GM18861 (cell line): ENCODE data around the gene KANK2.
"Not testable (repeated sequence)": the region's sequence is repeated elsewhere in the genome, so short reads cannot be mapped to it uniquely, and the experiment has no call there.

Source experiments
- ATAC-seq: cut with Tn5 transposase; IDR thresholded peaks from one replicate; pipeline ENCODE4 v1.9.1; 2021; ENCODE audit not compliant: unreplicated experiment

Gene KANK2

DNA sequence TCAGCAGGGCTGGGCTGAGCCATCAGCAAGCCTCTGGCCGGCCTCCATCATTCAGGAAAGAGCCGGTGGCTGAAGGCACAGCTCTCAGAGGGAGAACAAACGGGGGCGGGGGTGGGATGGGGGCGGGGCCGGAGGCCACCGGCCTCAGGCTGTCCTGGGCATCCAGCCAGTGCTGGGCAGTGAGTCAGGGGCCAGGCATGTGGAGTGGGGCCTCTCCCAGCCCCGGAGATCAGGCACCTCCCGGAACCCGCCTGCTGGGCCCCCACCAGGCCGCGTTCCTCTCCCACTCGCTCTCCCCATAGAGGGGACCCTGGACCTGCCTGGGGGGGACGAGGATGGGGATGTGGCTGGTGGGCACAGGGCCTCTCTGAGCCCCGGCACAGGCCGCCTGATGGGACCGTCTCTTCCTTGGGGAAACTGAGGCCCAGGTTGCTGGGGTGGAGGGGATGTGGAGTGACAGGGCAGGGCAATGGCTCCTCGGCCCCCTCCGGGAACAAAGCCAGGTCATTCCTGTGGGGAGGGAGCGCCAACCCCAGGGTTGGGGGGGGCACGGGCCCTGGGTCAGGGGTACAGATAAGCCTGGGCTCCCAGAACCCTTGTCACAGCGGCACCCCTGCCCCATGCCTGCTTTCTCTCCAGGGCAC, 54.7 kb downstream of the KANK2 start:
- no peak for ATAC-seq

DNA sequence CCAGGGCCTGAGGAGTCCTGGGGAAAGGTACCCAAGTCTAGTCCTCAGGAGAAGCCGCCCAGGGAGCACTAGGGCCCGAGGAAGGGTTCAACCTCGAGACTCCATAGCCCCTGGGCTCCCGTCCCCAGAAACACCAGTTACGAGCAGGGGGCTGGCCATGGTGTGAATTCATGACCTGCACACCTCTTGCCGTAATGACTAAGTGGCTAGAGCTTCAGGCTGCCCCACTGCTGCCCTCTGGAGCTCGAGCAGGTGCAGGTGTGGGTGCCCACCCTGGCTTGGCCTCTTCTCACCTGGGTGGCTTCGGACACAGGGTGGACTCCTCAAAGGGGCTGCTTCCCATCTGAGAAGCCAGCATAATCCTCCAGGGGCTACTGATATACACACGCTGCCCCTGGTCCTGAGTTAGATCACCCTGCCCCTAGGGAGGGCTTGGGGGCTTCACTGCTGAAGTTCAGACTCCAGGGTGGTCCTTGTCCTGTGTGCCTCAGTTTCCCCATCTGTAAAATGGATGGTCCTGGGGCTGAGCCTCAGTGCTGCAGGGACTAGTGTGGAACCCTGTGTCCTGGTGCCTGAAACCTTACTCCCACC, 55.3 kb downstream of the KANK2 start:
- ATAC-seq, result no peak

DNA sequence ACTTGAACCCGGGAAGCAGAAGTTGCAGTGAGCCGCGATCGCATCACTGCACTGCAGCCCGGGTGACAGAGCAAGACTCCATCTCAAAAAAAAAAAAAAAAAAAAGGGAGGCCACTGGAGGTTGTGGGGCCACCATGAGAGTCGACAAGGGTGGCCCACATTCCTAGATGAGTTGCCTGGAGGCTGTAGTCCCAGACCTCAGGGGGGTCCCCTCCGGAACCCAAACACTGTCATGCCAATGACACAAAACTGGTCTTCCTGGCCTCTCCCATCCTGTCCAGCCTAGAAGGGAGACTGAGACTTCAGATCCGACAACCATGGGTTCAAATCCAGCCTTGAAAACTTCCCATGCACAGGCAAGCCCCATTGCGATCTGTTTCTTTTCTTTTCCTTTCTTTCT, 56.4 kb downstream of the KANK2 start:
- no peak for ATAC-seq

GRCh38 chr19:11140023-11140538, 57.3 kb downstream of the KANK2 start:
- not testable (repeated sequence) for ATAC-seq

DNA sequence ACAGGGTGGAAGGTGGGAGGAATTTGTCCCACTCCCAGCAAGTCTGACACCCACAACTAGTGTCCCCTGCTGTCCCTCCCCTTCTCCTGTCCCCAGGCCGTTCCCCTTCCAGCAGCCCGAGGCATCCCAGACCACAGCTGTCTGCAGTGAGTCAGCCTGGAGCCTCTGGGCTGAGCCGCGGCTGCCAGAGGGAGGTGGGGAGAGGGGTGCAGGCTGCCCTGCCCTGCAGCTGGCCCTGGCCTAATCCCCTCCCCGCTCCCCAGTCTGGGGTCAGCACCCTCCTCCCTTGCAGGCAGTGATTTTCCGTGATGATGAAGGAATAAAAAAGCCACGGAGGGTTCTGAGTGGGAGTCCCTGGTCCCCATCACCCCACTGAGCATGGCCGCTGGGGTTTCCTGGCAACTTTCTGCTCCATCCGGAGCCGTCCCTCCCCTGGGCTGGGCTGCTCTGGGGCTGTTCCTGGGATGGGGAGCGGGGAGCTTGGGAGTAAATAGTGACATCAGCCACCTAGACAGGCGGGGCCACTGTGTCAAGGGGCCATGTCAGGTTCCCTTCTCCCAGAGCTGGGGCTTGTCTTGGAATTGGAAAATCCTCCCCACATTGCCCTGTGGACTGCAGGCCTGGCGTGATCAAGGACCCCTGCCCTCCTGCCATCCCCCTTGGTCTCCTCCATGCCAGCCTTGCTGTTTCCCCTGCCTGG, 58.6 kb downstream of the KANK2 start:
- ATAC-seq, result no peak

GRCh38 chr19:11137542-11138384, 59.6 kb downstream of the KANK2 start:
- no peak for ATAC-seq

DNA sequence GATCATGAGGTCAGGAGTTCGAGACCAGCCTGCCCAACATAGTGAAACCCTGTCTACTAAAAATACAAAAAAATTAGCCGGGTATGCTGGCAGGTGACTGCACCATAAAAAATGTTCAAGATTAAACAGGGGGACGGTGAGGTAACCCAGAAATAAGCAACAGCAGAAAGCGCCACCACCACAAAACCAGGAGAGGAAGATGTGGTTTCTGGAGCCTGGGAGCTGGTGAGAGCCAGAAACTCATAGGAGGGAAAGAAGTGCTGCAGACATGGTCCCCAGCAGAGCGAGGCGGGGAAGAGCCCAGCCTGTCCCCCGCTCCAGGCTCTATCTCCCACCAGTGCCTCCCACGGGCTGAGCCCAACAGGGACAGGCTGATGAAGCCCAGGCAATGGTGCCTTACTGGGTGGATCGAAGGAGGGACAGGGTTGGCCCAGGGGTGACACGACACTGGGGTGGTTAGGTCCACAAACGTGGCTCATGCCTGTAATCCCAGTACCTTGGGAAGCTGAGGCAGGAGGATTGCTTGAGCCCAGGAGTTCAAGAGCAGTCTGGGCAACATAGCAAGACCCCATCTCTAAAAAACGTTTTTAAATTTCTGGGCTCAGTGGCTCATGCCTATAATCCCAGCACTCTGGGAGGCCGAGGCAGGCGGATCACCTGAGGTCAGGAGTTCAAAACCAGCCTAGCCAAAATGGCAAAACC, 60.8 kb downstream of the KANK2 start:
- ATAC-seq, result no peak

GRCh38 chr19:11131471-11131870, 65.9 kb downstream of the KANK2 start:
- ATAC-seq, result no peak

DNA sequence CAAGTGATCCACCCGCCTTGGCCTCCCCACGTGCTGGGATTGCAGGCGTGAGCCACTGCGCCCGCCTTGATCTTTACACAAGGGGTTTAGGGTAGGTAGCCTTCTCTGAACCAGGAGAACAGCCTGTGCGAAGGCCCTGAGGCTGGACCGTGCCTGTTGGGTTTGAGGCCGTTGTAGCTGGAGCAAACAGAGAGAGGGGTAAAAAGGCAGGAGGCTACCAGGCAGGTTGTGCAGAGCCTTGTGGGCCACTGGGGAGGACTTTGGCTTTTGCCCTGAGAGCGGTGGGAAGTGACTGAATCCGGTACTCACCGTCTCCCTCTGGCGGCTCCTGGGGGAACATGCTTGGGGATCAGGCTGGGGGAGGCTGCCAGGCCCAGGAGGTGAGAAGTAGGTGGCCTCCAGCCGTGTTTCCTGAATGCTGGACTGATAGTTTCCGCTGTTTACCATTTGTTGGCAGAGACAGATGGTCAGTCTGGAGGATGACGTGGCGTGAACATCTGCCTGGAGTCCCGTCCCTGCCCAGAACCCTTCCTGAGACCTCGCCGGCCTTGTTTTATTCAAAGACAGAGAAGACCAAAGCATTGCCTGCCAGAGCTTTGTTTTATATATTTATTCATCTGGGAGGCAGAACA, 66.4 kb downstream of the KANK2 start:
- no peak for ATAC-seq

GRCh38 chr19:11127905-11128304, 69.4 kb downstream of the KANK2 start:
- no peak for ATAC-seq

DNA sequence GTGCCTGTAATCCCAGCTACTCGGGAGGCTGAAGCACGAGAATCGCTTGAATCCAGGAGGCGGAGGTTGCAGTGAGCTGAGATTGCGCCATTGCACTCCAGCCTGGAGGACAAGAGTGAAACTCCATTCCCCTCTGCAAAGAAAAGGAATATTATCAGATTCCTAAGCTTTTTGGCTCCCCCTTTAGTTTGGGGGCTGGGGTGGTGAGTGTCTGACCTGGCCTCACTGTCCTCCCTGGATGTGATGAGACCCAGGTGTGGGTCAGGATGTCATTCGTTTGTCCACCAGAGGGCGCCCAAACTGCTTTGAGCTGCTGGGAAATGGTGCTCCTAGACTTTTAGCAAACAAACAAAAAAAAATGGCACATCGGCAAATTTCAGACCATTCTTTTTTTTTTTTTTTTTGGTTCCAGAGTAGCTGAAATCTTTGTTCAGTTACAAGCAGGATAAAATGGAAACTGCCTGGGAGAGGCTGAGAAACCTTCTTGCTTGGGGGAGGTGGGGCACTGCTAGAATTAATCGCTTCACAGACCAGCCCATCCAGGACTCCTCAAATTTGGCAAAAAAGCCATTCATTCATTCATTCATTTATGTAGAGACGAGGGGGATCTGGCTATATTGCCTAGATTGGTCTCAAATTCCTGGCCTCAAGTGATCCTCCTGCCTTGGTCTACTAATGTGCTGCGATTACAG, 71.2 kb downstream of the KANK2 start:
- ATAC-seq, result no peak

GRCh38 chr19:11124157-11124556, 73.2 kb downstream of the KANK2 start:
- ATAC-seq, result not testable (repeated sequence)

DNA sequence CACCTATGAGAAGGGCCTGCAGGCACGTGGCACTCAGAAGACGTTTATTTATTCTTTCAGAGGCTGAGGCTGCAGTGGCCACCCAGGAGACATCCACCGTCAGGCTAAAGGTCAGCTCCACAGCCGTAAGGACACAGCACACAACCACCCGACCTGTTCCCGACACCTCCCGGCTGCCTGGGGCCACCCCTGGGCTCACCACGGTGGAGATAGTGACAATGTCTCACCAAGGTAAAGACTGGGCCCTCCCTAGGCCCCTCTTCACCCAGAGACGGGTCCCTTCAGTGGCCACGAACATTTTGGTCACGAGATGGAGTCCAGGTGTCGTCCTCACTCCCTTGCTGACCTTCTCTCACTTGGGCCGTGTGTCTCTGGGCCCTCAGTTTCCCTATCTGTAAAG, 74.2 kb downstream of the KANK2 start:
- ATAC-seq, result no peak

GRCh38 chr19:11121963-11122362, 75.4 kb downstream of the KANK2 start:
- ATAC-seq, result not testable (repeated sequence)

DNA sequence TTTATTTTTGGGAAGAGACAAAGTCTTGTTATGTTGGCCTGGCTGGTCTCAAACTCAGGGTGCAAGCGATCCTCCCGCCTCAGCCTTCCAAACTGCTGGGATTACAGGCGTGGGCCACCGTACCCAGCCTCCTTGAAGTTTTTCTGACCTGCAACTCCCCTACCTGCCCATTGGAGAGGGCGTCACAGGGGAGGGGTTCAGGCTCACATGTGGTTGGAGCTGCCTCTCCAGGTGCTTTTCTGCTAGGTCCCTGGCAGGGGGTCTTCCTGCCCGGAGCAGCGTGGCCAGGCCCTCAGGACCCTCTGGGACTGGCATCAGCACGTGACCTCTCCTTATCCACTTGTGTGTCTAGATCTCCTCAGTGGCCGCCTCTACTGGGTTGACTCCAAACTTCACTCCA, 80.8 kb downstream of the KANK2 start:
- ATAC-seq, result no peak

DNA sequence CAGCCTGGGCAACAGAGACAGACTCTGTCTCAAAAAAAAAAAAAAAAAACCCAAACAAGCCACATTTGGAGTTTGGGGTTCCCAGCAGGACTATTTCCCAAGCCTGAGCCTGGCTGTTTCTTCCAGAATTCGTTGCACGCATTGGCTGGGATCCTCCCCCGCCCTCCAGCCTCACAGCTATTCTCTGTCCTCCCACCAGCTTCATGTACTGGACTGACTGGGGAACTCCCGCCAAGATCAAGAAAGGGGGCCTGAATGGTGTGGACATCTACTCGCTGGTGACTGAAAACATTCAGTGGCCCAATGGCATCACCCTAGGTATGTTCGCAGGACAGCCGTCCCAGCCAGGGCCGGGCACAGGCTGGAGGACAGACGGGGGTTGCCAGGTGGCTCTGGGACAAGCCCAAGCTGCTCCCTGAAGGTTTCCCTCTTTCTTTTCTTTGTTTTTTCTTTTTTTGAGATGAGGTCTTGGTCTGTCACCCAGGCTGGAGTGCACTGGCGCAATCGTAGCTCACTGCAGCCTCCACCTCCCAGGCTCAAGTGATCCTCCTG, 81.4 kb downstream of the KANK2 start:
- ATAC-seq, result no peak

DNA sequence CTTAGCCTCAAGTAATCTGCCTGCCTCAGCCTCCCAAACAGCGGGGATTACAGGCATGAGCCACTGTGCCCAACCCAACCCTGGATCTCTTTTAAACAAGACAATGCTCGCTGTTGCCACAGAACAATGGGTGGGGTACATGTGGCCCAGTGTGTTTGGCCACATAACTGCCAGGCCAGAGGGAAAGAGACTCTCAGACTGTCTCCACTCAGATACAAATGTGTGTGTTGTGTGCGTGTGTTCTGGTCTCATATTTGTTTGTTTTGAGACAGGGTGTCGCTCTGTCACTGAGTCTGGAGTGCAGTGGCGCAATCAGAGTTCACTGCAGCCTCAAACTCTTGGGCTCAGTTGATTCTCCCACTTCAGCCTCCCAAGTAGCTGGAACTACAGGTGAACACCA, 82.3 kb downstream of the KANK2 start:
- ATAC-seq, result no peak
